GM12878 (cell line): ENCODE data around the gene FAM118A.

ENCODE experiments used
- CTCF ChIP-seq, 3 experiments: IDR thresholded peaks in 2 of 3; conservative IDR thresholded peaks in 1 of 3; 2 replicates each; pipeline ENCODE4 v1.5.1; 2011; ENCODE audit warnings: low read depth in 3 of 3, low read length in 3 of 3, mild to moderate bottlenecking in 3 of 3, control low read depth in 2 of 3, moderate library complexity in 2 of 3, inconsistent platforms in 1 of 3, mixed read lengths in 1 of 3; ENCODE audit not compliant: control insufficient read depth in 2 of 3, insufficient read depth in 1 of 3; ENCODE audit errors: extremely low read depth in 1 of 3
- EZH2 ChIP-seq: IDR thresholded peaks from 2 replicates; pipeline ENCODE4 v1.6.1; 2012; ENCODE audit warnings: low read depth, mild to moderate bottlenecking, control low read depth, inconsistent platforms, low read length, borderline replicate concordance; ENCODE audit not compliant: control insufficient read depth
- HDGF ChIP-seq: fragments of 450-650 bp; IDR thresholded peaks from 2 replicates; pipeline ENCODE4 v1.6.1; 2016; ENCODE audit warnings: antibody characterized with exemption
- MYC ChIP-seq: IDR thresholded peaks from 2 replicates; pipeline ENCODE4 v1.6.1; 2011; ENCODE audit warnings: mild to moderate bottlenecking, low read length, moderate library complexity, inconsistent platforms; ENCODE audit not compliant: insufficient read depth, insufficient replicate concordance, insufficient read length, severe bottlenecking
- TARDBP ChIP-seq: IDR thresholded peaks from 2 replicates; pipeline ENCODE4 v1.6.1; 2016; ENCODE audit warnings: borderline replicate concordance

- TF ChIP-seq CTCF (IDR thresholded peaks at IDR 0.05 in 2 of 3, conservative IDR thresholded peaks at IDR 0.05 in 1 of 3; ENCODE audit: control insufficient read depth in 2 of 3, extremely low read depth in 1 of 3, insufficient read depth in 1 of 3, low read depth in 3 of 3, low read length in 3 of 3) (no peak), HDGF (no peak), MYC (no peak), TARDBP (no peak), EZH2 (no peak)
These were observed 22.7 kb upstream of the FAM118A start for GRCh38 chr22:45286854-45287551.
